ENCODE measurements around the gene RIOK2.
A peak's percentile ranks its signal among the peaks of the same experiment; 100 is the strongest.

The RIOK2 gene

DNA sequence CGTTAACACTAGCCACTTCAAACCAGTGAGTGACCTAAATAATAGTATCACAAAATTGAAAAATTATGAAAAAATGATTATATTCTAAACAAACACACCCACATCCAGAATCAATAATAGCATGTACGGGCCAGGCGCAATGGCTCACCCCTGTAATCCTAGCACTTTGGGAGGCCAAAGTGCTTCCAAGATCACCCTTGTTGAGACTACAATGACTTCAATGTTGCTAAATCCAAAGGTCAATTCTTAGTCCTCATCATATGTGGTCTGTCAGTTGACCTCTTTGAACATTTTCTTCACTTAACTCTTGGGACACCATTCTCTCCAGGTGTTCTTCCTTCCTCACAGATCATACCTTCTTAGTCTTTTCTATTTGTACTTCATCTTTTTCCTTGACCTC, 11.3 kb downstream of the RIOK2 start:
- 100% methylated on average over 2 of the region's 3 CpGs for WGBS (ENCODE audit: insufficient coverage)

DNA sequence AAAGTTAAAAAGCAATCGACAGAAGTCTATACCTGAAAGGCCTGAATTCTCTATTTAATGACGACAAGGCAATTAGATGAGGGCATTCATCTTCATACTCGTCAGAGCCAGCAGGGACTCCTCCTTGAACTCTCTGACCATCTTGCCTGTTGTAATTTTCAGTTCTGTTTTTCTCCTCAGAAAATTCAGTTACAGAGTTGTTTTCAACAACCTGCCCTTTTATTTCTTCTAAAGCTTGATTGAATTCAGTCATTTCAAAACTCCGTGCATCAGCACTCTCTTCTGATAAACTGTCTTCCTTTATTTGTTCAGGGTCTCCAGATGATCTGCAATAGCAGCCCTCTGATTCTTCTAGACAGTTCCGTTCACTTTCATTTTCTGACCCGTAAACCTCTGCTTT, 15.6 kb downstream of the RIOK2 start:
- 89% methylated on average over 6 of the region's 6 CpGs for WGBS (ENCODE audit: insufficient coverage)
- Histone ChIP-seq H3K36me3 (ENCODE audit: control insufficient read depth in 4 of 4, insufficient read depth in 4 of 4, low read length in 3 of 4) (peaks cover 18 to 72% (median 47%) of the 10 kb centered on the region in 4 experiments), H3K4me3 (ENCODE audit: control insufficient read depth in 1 of 7, extremely low read depth in 1 of 7, insufficient read depth in 4 of 7, low read depth in 2 of 7, low read length in 6 of 7) (no peak overlapping the region), H3K27me3 (replicated peaks in 2 of 5; ENCODE audit: control insufficient read depth in 4 of 5, insufficient read depth in 5 of 5, low read length in 4 of 5) (no peaks in the 10 kb centered on the region), H3K27ac (ENCODE audit: insufficient read depth in 1 of 2, low read depth in 1 of 2, low read length in 2 of 2, poor library complexity in 1 of 2, severe bottlenecking in 2 of 2) (no peak overlapping the region), H3K9me3 (ENCODE audit: control extremely low read depth in 1 of 5, control insufficient read depth in 4 of 5, insufficient read depth in 2 of 5, low read depth in 1 of 5, low read length in 4 of 5) (no peaks in the 10 kb centered on the region), H3K4me1 (ENCODE audit: control extremely low read depth in 1 of 4, control insufficient read depth in 4 of 4, insufficient read depth in 4 of 4, low read length in 3 of 4) (no peaks in the 10 kb centered on the region)
- POLR2A ChIA-PET, result no interaction called here
- CTCF ChIA-PET, result interaction anchor here (1.2 kb wide), 1 partner anchor 171 kb away, joined by 3 read pairs; no protein-coding TSS in a partner anchor
- DNase-seq, result no peak

More for the DNA sequence above, 11.3 kb downstream of the RIOK2 start:
- DNase-seq, result no peak
- Histone ChIP-seq H3K27ac (ENCODE audit: insufficient read depth in 1 of 2, low read depth in 1 of 2, low read length in 2 of 2, poor library complexity in 1 of 2, severe bottlenecking in 2 of 2) (no peak overlapping the region), H3K36me3 (ENCODE audit: control insufficient read depth in 4 of 4, insufficient read depth in 4 of 4, low read length in 3 of 4) (peaks cover 23 to 83% (median 56%) of the 10 kb centered on the region in 4 experiments), H3K4me3 (ENCODE audit: control insufficient read depth in 1 of 7, extremely low read depth in 1 of 7, insufficient read depth in 4 of 7, low read depth in 2 of 7, low read length in 6 of 7) (no peak overlapping the region), H3K9me3 (ENCODE audit: control extremely low read depth in 1 of 5, control insufficient read depth in 4 of 5, insufficient read depth in 2 of 5, low read depth in 1 of 5, low read length in 4 of 5) (no peaks in the 10 kb centered on the region), H3K4me1 (ENCODE audit: control extremely low read depth in 1 of 4, control insufficient read depth in 4 of 4, insufficient read depth in 4 of 4, low read length in 3 of 4) (no peaks in the 10 kb centered on the region), H3K27me3 (replicated peaks in 2 of 5; ENCODE audit: control insufficient read depth in 4 of 5, insufficient read depth in 5 of 5, low read length in 4 of 5) (no peaks in the 10 kb centered on the region)
- CTCF ChIA-PET, result no interaction called here
- POLR2A ChIA-PET, result no interaction called here

DNA sequence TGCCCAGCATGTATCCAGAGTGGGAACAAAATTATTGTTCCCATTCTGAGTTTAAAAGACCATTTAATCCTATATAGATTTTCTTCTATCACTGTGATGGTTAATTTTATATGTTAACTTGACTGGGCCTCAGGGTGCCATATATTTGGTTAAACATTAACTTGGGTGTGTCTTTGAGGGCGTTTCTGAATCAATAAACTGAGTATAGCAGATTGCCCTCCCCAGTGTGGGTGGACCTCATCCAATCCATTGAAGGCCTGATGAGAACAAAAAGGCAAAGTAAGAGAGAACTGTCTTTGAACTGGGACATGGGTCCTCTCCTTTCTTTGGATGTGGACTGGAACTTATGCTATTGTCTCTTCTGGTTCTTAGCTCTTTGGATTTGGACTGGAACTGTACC, 17.3 kb downstream of the RIOK2 start:
- no peaks in the 10 kb centered on the region for H3K27me3 ChIP-seq (replicated peaks in 2 of 5; ENCODE audit: control insufficient read depth in 4 of 5, insufficient read depth in 5 of 5, low read length in 4 of 5)
- ChIA-PET POLR2A (no interaction called here), CTCF (interaction anchor here (1.1 to 1.5 kb wide), 2 partner anchors 169 to 435 kb away, joined by 3 to 7 read pairs; no protein-coding TSS in a partner anchor)
- H3K27ac ChIP-seq (ENCODE audit: insufficient read depth in 1 of 2, low read depth in 1 of 2, low read length in 2 of 2, poor library complexity in 1 of 2, severe bottlenecking in 2 of 2), result peak overlapping the region in 1 of 2 experiments; percentile 2
- DNase-seq, result no peak
- no peak overlapping the region for H3K4me3 ChIP-seq (ENCODE audit: control insufficient read depth in 1 of 7, extremely low read depth in 1 of 7, insufficient read depth in 4 of 7, low read depth in 2 of 7, low read length in 6 of 7)
- whole genome bisulfite sequencing (ENCODE audit: insufficient coverage), result 88% methylated on average over 1 of the region's 1 CpG
- H3K9me3 ChIP-seq (ENCODE audit: control extremely low read depth in 1 of 5, control insufficient read depth in 4 of 5, insufficient read depth in 2 of 5, low read depth in 1 of 5, low read length in 4 of 5), result no peaks in the 10 kb centered on the region
- H3K36me3 ChIP-seq (ENCODE audit: control insufficient read depth in 4 of 4, insufficient read depth in 4 of 4, low read length in 3 of 4), result peaks cover 13 to 72% (median 45%) of the 10 kb centered on the region in 4 experiments
- H3K4me1 ChIP-seq (ENCODE audit: control extremely low read depth in 1 of 4, control insufficient read depth in 4 of 4, insufficient read depth in 4 of 4, low read length in 3 of 4), result no peaks in the 10 kb centered on the region

DNA sequence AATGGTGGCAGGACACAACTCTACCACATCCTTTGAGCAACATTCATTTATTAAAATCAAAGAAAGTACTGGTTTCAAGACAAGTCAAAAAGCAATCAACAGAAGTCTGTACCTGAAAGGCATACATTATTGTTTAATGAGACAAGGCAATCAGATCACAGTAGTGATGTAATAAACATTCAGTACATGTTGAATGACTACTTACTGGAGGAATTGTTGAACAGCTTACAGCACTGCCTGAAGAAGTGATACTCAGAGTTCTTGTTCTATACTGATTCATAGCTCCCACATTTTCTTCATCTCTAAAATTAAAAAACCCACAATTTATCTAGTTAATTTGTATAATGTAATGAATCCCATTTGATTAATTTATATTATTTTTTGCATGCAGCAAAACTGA, 18.2 kb downstream of the RIOK2 start:
- CTCF ChIA-PET, result interaction anchor here (0.6 to 4.9 kb wide), 9 partner anchors 15 to 820 kb away, joined by 3 to 51 read pairs (median 4); partner anchors contain the start of gene ERAP2
- no peak overlapping the region for H3K4me3 ChIP-seq (ENCODE audit: control insufficient read depth in 1 of 7, extremely low read depth in 1 of 7, insufficient read depth in 4 of 7, low read depth in 2 of 7, low read length in 6 of 7)
- H3K9me3 ChIP-seq (ENCODE audit: control extremely low read depth in 1 of 5, control insufficient read depth in 4 of 5, insufficient read depth in 2 of 5, low read depth in 1 of 5, low read length in 4 of 5), result no peaks in the 10 kb centered on the region
- no peaks in the 10 kb centered on the region for H3K4me1 ChIP-seq (ENCODE audit: control extremely low read depth in 1 of 4, control insufficient read depth in 4 of 4, insufficient read depth in 4 of 4, low read length in 3 of 4)
- H3K36me3 ChIP-seq (ENCODE audit: control insufficient read depth in 4 of 4, insufficient read depth in 4 of 4, low read length in 3 of 4), result peaks cover 13 to 71% (median 47%) of the 10 kb centered on the region in 4 experiments
- POLR2A ChIA-PET, result no interaction called here
- no peaks in the 10 kb centered on the region for H3K27me3 ChIP-seq (replicated peaks in 2 of 5; ENCODE audit: control insufficient read depth in 4 of 5, insufficient read depth in 5 of 5, low read length in 4 of 5)
- H3K27ac ChIP-seq (ENCODE audit: insufficient read depth in 1 of 2, low read depth in 1 of 2, low read length in 2 of 2, poor library complexity in 1 of 2, severe bottlenecking in 2 of 2), result no peak overlapping the region
- no peak for DNase-seq

DNA sequence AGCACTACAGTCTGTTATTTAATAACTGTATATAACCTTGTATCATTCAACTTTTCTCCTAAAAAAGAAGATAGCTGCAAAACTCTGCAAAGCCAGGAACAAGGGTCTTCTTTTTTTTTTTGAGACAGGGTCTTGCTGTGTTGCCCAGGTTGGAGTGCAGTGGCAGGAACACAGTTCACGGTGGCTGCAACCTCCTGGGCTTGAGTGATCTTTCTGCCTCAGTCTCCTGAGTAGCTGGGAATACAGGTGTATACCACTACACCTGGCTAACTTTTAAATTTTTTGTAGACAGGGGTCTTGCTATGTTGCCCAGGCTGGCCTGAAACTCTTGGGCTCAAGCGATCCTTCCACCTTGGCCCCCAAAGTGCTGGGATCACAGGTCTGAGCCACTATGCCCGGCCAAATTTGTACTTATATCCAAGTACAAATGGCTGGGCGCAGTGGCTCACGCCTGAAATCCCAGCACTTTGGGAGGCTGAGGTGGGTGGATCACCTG, 19.2 kb downstream of the RIOK2 start:
- H3K27me3 ChIP-seq (replicated peaks in 2 of 5; ENCODE audit: control insufficient read depth in 4 of 5, insufficient read depth in 5 of 5, low read length in 4 of 5), result no peaks in the 10 kb centered on the region

DNA sequence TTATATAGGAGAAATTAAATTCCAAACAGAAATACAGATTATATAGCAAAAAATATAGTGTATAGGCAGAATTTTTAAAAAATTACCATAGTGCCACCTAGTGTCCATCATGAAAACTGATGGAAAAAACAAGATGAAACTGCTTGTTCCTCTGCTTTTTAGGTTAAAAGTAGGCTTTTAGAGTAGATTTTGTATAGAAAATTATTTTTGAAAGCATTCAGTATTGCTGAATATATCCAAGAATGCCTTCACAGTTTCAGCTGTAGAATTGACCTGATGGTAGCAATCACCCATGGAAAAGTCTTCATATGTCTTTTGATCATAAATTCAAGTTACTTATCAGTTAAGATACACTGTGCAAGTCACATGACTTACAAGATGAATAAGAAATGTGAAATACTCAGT, 19.7 kb downstream of the RIOK2 start:
- H3K36me3 ChIP-seq (ENCODE audit: control insufficient read depth in 4 of 4, insufficient read depth in 4 of 4, low read length in 3 of 4), result peaks cover 18 to 62% (median 44%) of the 10 kb centered on the region in 4 experiments
- ChIA-PET CTCF (interaction anchor here (0.6 to 4.9 kb wide), 10 partner anchors 10 to 1443 kb away, joined by 3 to 51 read pairs (median 4); partner anchors contain the start of genes ERAP1 and ERAP2), POLR2A (interaction anchor here (0.6 kb wide), 1 partner anchor 408 kb away, joined by 4 read pairs; no protein-coding TSS in a partner anchor)
- H3K9me3 ChIP-seq (ENCODE audit: control extremely low read depth in 1 of 5, control insufficient read depth in 4 of 5, insufficient read depth in 2 of 5, low read depth in 1 of 5, low read length in 4 of 5), result peaks cover 0 to 5% (median under 1%) of the 10 kb centered on the region in 5 experiments
- no peak overlapping the region for H3K27ac ChIP-seq (ENCODE audit: insufficient read depth in 1 of 2, low read depth in 1 of 2, low read length in 2 of 2, poor library complexity in 1 of 2, severe bottlenecking in 2 of 2)
- DNase-seq, result peak; percentile 33 to 61 (median 53)
- H3K4me1 ChIP-seq (ENCODE audit: control extremely low read depth in 1 of 4, control insufficient read depth in 4 of 4, insufficient read depth in 4 of 4, low read length in 3 of 4), result no peaks in the 10 kb centered on the region
- no peak overlapping the region for H3K4me3 ChIP-seq (ENCODE audit: control insufficient read depth in 1 of 7, extremely low read depth in 1 of 7, insufficient read depth in 4 of 7, low read depth in 2 of 7, low read length in 6 of 7)
- H3K27me3 ChIP-seq (replicated peaks in 2 of 5; ENCODE audit: control insufficient read depth in 4 of 5, insufficient read depth in 5 of 5, low read length in 4 of 5), result no peaks in the 10 kb centered on the region

More for the DNA sequence above, 19.2 kb downstream of the RIOK2 start:
- no peak overlapping the region for H3K27ac ChIP-seq (ENCODE audit: insufficient read depth in 1 of 2, low read depth in 1 of 2, low read length in 2 of 2, poor library complexity in 1 of 2, severe bottlenecking in 2 of 2)
- POLR2A ChIA-PET, result interaction anchor here (0.6 kb wide), 1 partner anchor 409 kb away, joined by 4 read pairs; no protein-coding TSS in a partner anchor
- no peak for DNase-seq
- CTCF ChIA-PET, result interaction anchor here (0.8 to 4.9 kb wide), 8 partner anchors 10 to 819 kb away, joined by 3 to 51 read pairs (median 4); partner anchors contain the start of genes ERAP1 and ERAP2
- peaks cover 18 to 66% (median 46%) of the 10 kb centered on the region in 4 experiments for H3K36me3 ChIP-seq (ENCODE audit: control insufficient read depth in 4 of 4, insufficient read depth in 4 of 4, low read length in 3 of 4)
- H3K9me3 ChIP-seq (ENCODE audit: control extremely low read depth in 1 of 5, control insufficient read depth in 4 of 5, insufficient read depth in 2 of 5, low read depth in 1 of 5, low read length in 4 of 5), result peaks cover 0 to under 1% (median 0%) of the 10 kb centered on the region in 5 experiments
- WGBS (ENCODE audit: insufficient coverage), result 100% methylated on average over 4 of the region's 5 CpGs
- no peak overlapping the region for H3K4me3 ChIP-seq (ENCODE audit: control insufficient read depth in 1 of 7, extremely low read depth in 1 of 7, insufficient read depth in 4 of 7, low read depth in 2 of 7, low read length in 6 of 7)
- H3K4me1 ChIP-seq (ENCODE audit: control extremely low read depth in 1 of 4, control insufficient read depth in 4 of 4, insufficient read depth in 4 of 4, low read length in 3 of 4), result no peaks in the 10 kb centered on the region

DNA sequence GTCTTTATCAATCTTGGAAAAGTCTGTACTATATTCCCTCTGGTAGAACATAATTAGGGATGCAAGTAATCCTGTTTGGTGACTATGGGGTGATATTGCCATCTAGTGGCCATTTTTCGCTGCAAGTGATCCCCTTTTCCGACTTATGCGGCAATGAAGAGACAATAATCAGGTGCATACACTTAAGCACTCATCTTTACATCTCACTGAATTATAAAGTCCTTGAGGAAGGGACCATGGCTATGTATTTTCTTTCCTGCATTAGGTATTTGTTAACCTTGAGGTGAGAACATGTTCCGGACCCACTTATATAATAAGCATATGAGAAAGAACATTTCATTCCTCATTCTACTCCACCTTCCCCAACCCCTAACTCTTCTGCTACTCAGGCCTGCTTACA, 21.0 kb downstream of the RIOK2 start:
- H3K9me3 ChIP-seq (ENCODE audit: control extremely low read depth in 1 of 5, control insufficient read depth in 4 of 5, insufficient read depth in 2 of 5, low read depth in 1 of 5, low read length in 4 of 5), result peaks cover 0 to 14% (median 10%) of the 10 kb centered on the region in 5 experiments
- ChIA-PET CTCF (interaction anchor here (0.8 to 4.9 kb wide), 35 partner anchors 8 to 816 kb away, joined by 3 to 51 read pairs (median 5); partner anchors contain the start of genes ERAP2 and LIX1), POLR2A (no interaction called here)
- WGBS (ENCODE audit: insufficient coverage), result no CpG with 5 or more reads among the region's 4 CpGs
- peaks cover 14 to 50% (median 37%) of the 10 kb centered on the region in 4 experiments for H3K36me3 ChIP-seq (ENCODE audit: control insufficient read depth in 4 of 4, insufficient read depth in 4 of 4, low read length in 3 of 4)
- H3K4me3 ChIP-seq (ENCODE audit: control insufficient read depth in 1 of 7, extremely low read depth in 1 of 7, insufficient read depth in 4 of 7, low read depth in 2 of 7, low read length in 6 of 7), result no peak overlapping the region
- H3K27me3 ChIP-seq (replicated peaks in 2 of 5; ENCODE audit: control insufficient read depth in 4 of 5, insufficient read depth in 5 of 5, low read length in 4 of 5), result no peaks in the 10 kb centered on the region
- DNase-seq, result peak; percentile 74 to 81 (median 75)
- no peak overlapping the region for H3K27ac ChIP-seq (ENCODE audit: insufficient read depth in 1 of 2, low read depth in 1 of 2, low read length in 2 of 2, poor library complexity in 1 of 2, severe bottlenecking in 2 of 2)
- H3K4me1 ChIP-seq (ENCODE audit: control extremely low read depth in 1 of 4, control insufficient read depth in 4 of 4, insufficient read depth in 4 of 4, low read length in 3 of 4), result no peaks in the 10 kb centered on the region
